Natural killer cell treated with Interleukin-12 subunit alpha and Interleukin-12 subunit beta and Interleukin-15 and Interleukin-18, amount 100 ng/mL, for 72 hours (primary cell): ENCODE data around the gene CLPSL1. TPM values are rescaled to one million over a fixed set of nuclear protein-coding genes. Genes with fewer than 3 reads are reported as not detected.
A peak's percentile ranks its signal among the peaks of the same experiment; 100 is the strongest.

Experiments
- ATAC-seq, 2 donors: fragments of 150-1000 bp; cut with Tn5 transposase in 1 of 2; sonication (Bioruptor Pico), chemical (Tn5 transposase) in 1 of 2; 2 replicates each; pipeline ENCODE4 v1.10.0; 2021
- DNase-seq: peaks from one replicate; pipeline ENCODE4 v3.0.0; 2022; ENCODE audit warnings: low spot score
- H3K27ac Mint-ChIP-seq, 2 donors: 1 replicate in 1 of 2; 2 replicates in 1 of 2; pipeline ENCODE4 v1.8.0; 2022; ENCODE audit warnings: mixed read lengths in 2 of 2, mild to moderate bottlenecking in 1 of 2, moderate library complexity in 1 of 2
- H3K27me3 Mint-ChIP-seq, 2 donors: 1 replicate in 1 of 2; 2 replicates in 1 of 2; pipeline ENCODE4 v1.8.0; 2022; ENCODE audit warnings: mixed read lengths in 2 of 2
- H3K36me3 Mint-ChIP-seq: one replicate; pipeline ENCODE4 v1.8.0; 2022; ENCODE audit warnings: mixed read lengths
- H3K4me1 Mint-ChIP-seq, 2 donors: 1 replicate in 1 of 2; 2 replicates in 1 of 2; pipeline ENCODE4 v1.8.0; 2022; ENCODE audit warnings: low read depth in 2 of 2, mixed read lengths in 2 of 2, mild to moderate bottlenecking in 1 of 2
- H3K4me3 Mint-ChIP-seq: one replicate; pipeline ENCODE4 v1.8.0; 2022; ENCODE audit warnings: mixed read lengths
- H3K9me3 Mint-ChIP-seq: 2 replicates; pipeline ENCODE4 v1.8.0; 2022; ENCODE audit warnings: mixed read lengths
- total RNA-seq, 2 donors: library from RNA; stranded (reverse); gene quantifications; one replicate each; pipeline ENCODE4 v1.2.3, GENCODE V29; 2022

CLPSL1 gene
- total RNA-seq, 2 donors from 2014 or later: not detected

DNA sequence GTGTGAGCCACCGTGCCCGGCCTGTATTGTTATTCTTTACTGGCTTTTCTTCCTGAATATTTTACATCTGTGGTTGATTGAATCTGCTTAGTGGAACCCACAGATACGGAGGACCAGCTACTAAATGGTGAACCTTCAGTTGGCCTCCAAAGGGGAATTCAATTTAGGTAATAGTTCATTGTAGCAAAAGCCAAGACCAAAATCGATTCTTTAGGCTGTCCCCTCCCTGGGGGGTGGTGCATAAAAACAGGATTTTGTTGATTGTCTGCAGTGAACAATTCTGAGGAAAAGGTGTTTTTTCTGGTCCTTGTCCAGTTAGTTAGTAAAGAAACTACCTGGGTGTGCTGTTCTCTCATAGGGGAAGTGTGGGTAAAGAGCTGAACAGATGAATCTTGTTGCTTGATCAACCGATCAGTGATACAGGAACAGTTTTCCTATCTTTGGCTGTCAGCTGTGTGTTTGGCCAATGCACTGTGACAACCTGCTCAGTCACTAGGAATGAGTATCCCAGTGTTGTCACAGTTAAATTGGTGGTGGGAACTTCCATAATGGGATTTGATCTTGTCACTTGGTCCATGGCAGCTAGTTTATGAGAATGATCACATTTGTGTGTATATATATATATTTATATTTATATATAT is 43.9 kb downstream of the CLPSL1 start:
- Mint-ChIP-seq H3K36me3 (no peaks in the 10 kb centered on the region), H3K4me3 (no peak overlapping the region), H3K27ac (no peak overlapping the region), H3K9me3 (no peaks in the 10 kb centered on the region), H3K4me1 (no peaks in the 10 kb centered on the region), H3K27me3 (no peaks in the 10 kb centered on the region)
- ATAC-seq (no peak), DNase-seq (no peak)

DNA sequence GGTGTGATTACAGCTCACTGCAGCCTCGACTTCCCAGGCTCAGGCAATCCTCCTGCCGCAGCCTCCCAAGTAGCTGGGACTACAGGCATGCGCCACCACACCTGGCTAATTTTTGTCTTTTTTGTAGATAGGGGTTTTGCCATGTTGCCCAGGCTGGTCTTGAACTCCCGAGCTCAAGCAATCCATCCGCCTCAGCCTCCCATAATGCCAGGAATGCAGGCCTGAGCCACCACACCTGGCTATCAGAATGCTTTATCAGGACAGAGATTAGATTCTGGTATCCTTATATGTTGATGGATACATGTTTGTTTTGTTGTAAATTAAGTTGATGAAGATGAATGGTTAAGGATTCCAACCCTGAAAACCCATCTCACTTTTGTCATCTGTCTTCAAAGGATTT is 48.5 kb downstream of the CLPSL1 start:
- H3K36me3 Mint-ChIP-seq: peaks cover 8% of the 10 kb centered on the region
- ATAC-seq: no peak

DNA sequence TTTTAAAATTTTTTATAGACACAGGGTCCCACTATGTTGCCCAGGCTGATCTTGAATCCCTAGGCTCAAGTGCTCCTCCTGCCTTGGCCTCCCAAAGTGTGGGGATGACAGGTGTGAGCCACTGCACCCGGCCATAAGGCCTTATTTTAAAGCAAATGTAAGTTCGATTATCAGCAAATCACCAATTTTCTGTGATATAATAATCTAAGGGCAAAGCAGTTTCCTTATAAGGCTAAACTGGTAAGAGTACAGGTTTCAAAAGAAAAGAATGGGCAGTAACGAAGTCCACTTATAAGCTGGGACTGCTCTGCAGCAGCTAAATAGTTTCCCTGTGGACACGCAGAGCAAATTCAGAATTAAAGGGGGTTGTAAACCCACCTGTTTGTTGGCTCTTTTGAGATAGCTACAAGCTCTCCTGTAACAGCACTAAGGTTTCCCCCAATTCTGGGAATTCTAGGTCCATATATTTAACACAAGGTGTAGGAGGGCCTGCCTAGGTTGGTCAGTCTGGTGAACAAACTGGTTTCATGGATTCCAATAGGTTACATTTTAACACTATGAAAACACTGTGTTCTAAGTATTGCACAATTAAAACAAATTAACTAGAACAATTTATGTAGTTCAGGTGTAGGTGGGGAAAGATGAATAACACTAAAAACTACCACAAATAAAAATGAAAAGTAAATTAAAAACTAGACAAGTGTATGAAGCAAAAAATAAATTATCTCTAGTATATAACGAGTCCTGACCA is 50.6 kb downstream of the CLPSL1 start:
- no peak overlapping the region for H3K27ac Mint-ChIP-seq
- no peak overlapping the region for H3K4me3 Mint-ChIP-seq
- ATAC-seq: no peak
- no peaks in the 10 kb centered on the region for H3K27me3 Mint-ChIP-seq
- no peaks in the 10 kb centered on the region for H3K9me3 Mint-ChIP-seq
- peaks cover 15% of the 10 kb centered on the region for H3K36me3 Mint-ChIP-seq
- DNase-seq: no peak
- no peaks in the 10 kb centered on the region for H3K4me1 Mint-ChIP-seq

More for the DNA sequence above, 48.5 kb downstream of the CLPSL1 start:
- no peak overlapping the region for H3K4me3 Mint-ChIP-seq
- no peaks in the 10 kb centered on the region for H3K27me3 Mint-ChIP-seq
- H3K4me1 Mint-ChIP-seq: no peaks in the 10 kb centered on the region
- no peak overlapping the region for H3K27ac Mint-ChIP-seq
- DNase-seq: no peak
- H3K9me3 Mint-ChIP-seq: no peaks in the 10 kb centered on the region

- H3K4me1 Mint-ChIP-seq: no peaks in the 10 kb centered on the region
- no peaks in the 10 kb centered on the region for H3K27me3 Mint-ChIP-seq
- no peaks in the 10 kb centered on the region for H3K9me3 Mint-ChIP-seq
- no peak overlapping the region for H3K4me3 Mint-ChIP-seq
- H3K36me3 Mint-ChIP-seq: peaks cover 22% of the 10 kb centered on the region
- no peak for DNase-seq
- ATAC-seq: peak in 1 of 2 donors; percentile 48
- H3K27ac Mint-ChIP-seq: peak overlapping the region in 1 of 2 donors; percentile 43
Measured at GRCh38 chr6:35833536-35833935, 52.7 kb downstream of the CLPSL1 start.

Other genes with a start within 250 kb of the CLPSL1 start
- gene FKBP5, start 92.1 kb upstream of the CLPSL1 start, total RNA-seq: 10 to 100 TPM; 14.1 to 32.5 TPM
- not detected for gene ARMC12, start 44.0 kb upstream of the CLPSL1 start, total RNA-seq
- gene CLPSL2, start 4.4 kb upstream of the CLPSL1 start, total RNA-seq: not detected
- gene CLPS, start 16.3 kb downstream of the CLPSL1 start, total RNA-seq: not detected
- not detected for gene LHFPL5, start 24.3 kb downstream of the CLPSL1 start, total RNA-seq
- gene SRPK1, start 140.1 kb downstream of the CLPSL1 start, total RNA-seq: 100 to 1,000 TPM in 1 of 2 donors, 10 to 100 TPM in 1; 70.6 to 140 TPM
- under 1 TPM in 1 of 2 donors, not detected in 1; 0.33 TPM for gene SLC26A8, start 243.6 kb downstream of the CLPSL1 start, total RNA-seq
- gene MAPK14, start 246.8 kb downstream of the CLPSL1 start, total RNA-seq: 10 to 100 TPM; 68.4 to 71.4 TPM